ENCODE data around the gene ALG12.

DNA sequence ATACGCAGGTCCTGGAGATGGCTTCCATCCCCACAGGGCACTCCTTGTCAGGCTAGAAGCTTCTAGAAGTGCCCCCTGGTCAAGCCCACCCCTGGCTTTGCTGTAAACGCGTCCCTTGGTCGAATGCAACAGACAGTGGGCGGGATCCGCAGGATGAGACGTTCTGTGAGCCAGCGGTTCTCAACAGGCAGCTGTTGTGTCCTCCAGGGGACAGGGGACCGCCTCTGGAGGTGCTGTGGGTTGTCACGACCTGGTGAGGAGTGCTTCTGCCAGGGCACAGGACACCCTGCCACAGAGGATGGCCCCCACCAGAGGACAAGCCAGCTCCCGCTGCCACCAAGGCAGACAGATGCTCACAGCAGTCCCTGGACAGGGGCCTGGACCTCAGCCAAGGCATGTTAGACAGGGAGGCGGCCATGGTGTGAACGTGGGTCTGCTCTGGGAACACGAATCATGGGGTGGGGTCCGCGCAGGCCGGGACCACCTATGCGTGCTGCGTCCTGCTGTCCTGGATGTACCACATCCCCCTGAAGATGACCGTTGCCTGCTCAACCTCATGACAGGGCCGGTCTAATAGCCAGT lies 11.8 kb upstream of the ALG12 start:
- TF ChIP-seq POLR2A (IDR thresholded peaks at IDR 0.05) (no peak), CTCF (IDR thresholded peaks at IDR 0.05) (no peak)
